ENCODE measurements around the gene MORC2. TPM values are rescaled to one million over a fixed set of nuclear protein-coding genes. Genes with fewer than 3 reads are reported as not detected.
A peak's percentile ranks its signal among the peaks of the same experiment; 100 is the strongest.

The MORC2 gene
- total RNA-seq, 5 donors from 2014 or later (not counting 1 experiment from before 2014, with no cell fraction given): 33.6 to 49.1 (median 45.4) TPM

- ChIA-PET POLR2A (no interaction called here), CTCF (no interaction called here)
- Histone ChIP-seq H3K27ac (ENCODE audit: low read length) (no peak overlapping the region), H3K36me3 (ENCODE audit: control insufficient read depth in 2 of 2, extremely low read depth in 1 of 2, insufficient read depth in 1 of 2, low read length in 1 of 2) (no peaks in the 10 kb centered on the region), H3K4me3 (ENCODE audit: control insufficient read depth in 1 of 2, extremely low read depth in 1 of 2, low read length in 1 of 2) (no peak overlapping the region), H3K9me3 (peaks cover 6% of the 10 kb centered on the region), H3K27me3 (replicated peaks in 1 of 2; ENCODE audit: control insufficient read depth in 2 of 2, extremely low read depth in 1 of 2, insufficient read depth in 2 of 2, low read length in 1 of 2) (peaks cover 0 to 4% of the 10 kb centered on the region in 2 experiments), H3K4me1 (ENCODE audit: control insufficient read depth in 1 of 2, extremely low read depth in 1 of 2, insufficient read depth in 2 of 2, low read length in 2 of 2) (no peaks in the 10 kb centered on the region)
- peaks cover 13% of the 10 kb centered on the region for H3K36me3 Mint-ChIP-seq
- 70% methylated on average over 2 of the region's 2 CpGs for WGBS (ENCODE audit: insufficient coverage)
- no peak overlapping the region for H3K27ac Mint-ChIP-seq
- peaks cover 0 to 4% of the 10 kb centered on the region in 2 donors for H3K27me3 Mint-ChIP-seq
- no peak overlapping the region for H3K4me3 Mint-ChIP-seq
- DNase-seq (no peak), ATAC-seq (replicated peaks in 1 of 4) (no peak)
- peaks cover 0 to 8% (median 0%) of the 10 kb centered on the region in 3 donors for H3K4me1 Mint-ChIP-seq
- H3K9me3 Mint-ChIP-seq: peaks cover 4 to 31% (median 20%) of the 10 kb centered on the region in 3 donors
Observed at GRCh38 chr22:30992565-30992964, 24.0 kb upstream of the MORC2 start.

- DNase-seq (no peak), ATAC-seq (replicated peaks in 1 of 4) (no peak)
- H3K4me3 Mint-ChIP-seq: no peak overlapping the region
- no CpG with 5 or more reads among the region's 1 CpG for WGBS (ENCODE audit: insufficient coverage)
- Histone ChIP-seq H3K27ac (ENCODE audit: low read length) (no peak overlapping the region), H3K36me3 (ENCODE audit: control insufficient read depth in 2 of 2, extremely low read depth in 1 of 2, insufficient read depth in 1 of 2, low read length in 1 of 2) (no peaks in the 10 kb centered on the region), H3K4me3 (ENCODE audit: control insufficient read depth in 1 of 2, extremely low read depth in 1 of 2, low read length in 1 of 2) (peak overlapping the region in 1 of 2 donors; percentile 25), H3K27me3 (replicated peaks in 1 of 2; ENCODE audit: control insufficient read depth in 2 of 2, extremely low read depth in 1 of 2, insufficient read depth in 2 of 2, low read length in 1 of 2) (peaks cover 0 to 4% of the 10 kb centered on the region in 2 experiments), H3K9me3 (peaks cover 6% of the 10 kb centered on the region), H3K4me1 (ENCODE audit: control insufficient read depth in 1 of 2, extremely low read depth in 1 of 2, insufficient read depth in 2 of 2, low read length in 2 of 2) (no peaks in the 10 kb centered on the region)
- H3K36me3 Mint-ChIP-seq: peaks cover 13% of the 10 kb centered on the region
- peaks cover 0 to 4% of the 10 kb centered on the region in 2 donors for H3K27me3 Mint-ChIP-seq
- ChIA-PET CTCF (no interaction called here), POLR2A (no interaction called here)
- H3K9me3 Mint-ChIP-seq: peaks cover 4 to 40% (median 24%) of the 10 kb centered on the region in 3 donors
- H3K4me1 Mint-ChIP-seq: peaks cover 0 to 3% (median 0%) of the 10 kb centered on the region in 3 donors
- H3K27ac Mint-ChIP-seq: no peak overlapping the region
Observed at GRCh38 chr22:30990690-30991089, 22.1 kb upstream of the MORC2 start.

DNA sequence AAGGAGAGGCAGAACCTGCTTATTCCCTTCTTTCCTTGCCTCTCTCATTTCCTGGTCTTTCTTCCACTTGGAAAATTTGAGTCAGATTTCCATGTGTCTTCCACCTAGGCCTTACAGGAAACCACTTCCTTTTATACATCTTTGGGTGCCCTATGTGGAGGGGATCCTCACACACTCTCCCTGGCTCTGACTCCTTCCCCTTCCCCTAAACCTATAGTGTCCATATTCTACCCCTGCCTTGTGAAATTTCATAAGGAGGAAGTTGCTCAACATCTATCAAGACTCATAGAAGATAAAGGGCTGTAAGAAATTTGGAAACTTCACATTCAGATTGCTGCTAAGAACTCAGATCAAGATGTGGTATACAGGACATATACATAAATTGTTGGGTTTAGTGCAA lies 20.9 kb upstream of the MORC2 start:
- Histone ChIP-seq H3K4me1 (ENCODE audit: control insufficient read depth in 1 of 2, extremely low read depth in 1 of 2, insufficient read depth in 2 of 2, low read length in 2 of 2) (no peaks in the 10 kb centered on the region), H3K27me3 (replicated peaks in 1 of 2; ENCODE audit: control insufficient read depth in 2 of 2, extremely low read depth in 1 of 2, insufficient read depth in 2 of 2, low read length in 1 of 2) (peaks cover 0 to under 1% of the 10 kb centered on the region in 2 experiments), H3K9me3 (peaks cover 9% of the 10 kb centered on the region), H3K27ac (ENCODE audit: low read length) (no peak overlapping the region), H3K36me3 (ENCODE audit: control insufficient read depth in 2 of 2, extremely low read depth in 1 of 2, insufficient read depth in 1 of 2, low read length in 1 of 2) (no peaks in the 10 kb centered on the region), H3K4me3 (ENCODE audit: control insufficient read depth in 1 of 2, extremely low read depth in 1 of 2, low read length in 1 of 2) (no peak overlapping the region)
- DNase-seq (no peak), ATAC-seq (replicated peaks in 1 of 4) (no peak)
- peaks cover 0 to 3% of the 10 kb centered on the region in 2 donors for H3K27me3 Mint-ChIP-seq
- POLR2A ChIA-PET: no interaction called here
- H3K4me1 Mint-ChIP-seq: no peaks in the 10 kb centered on the region
- H3K4me3 Mint-ChIP-seq: no peak overlapping the region
- H3K36me3 Mint-ChIP-seq: peaks cover 13% of the 10 kb centered on the region
- CTCF ChIA-PET: no interaction called here
- peaks cover 5 to 46% (median 31%) of the 10 kb centered on the region in 3 donors for H3K9me3 Mint-ChIP-seq
- H3K27ac Mint-ChIP-seq: no peak overlapping the region

- H3K4me3 ChIP-seq (ENCODE audit: control insufficient read depth in 1 of 2, extremely low read depth in 1 of 2, low read length in 1 of 2): no peak overlapping the region
- Mint-ChIP-seq H3K9me3 (peaks cover 15 to 65% (median 55%) of the 10 kb centered on the region in 3 donors), H3K4me3 (no peak overlapping the region), H3K27ac (no peak overlapping the region), H3K36me3 (peaks cover 10% of the 10 kb centered on the region), H3K4me1 (peaks cover 0 to 1% (median 0%) of the 10 kb centered on the region in 3 donors), H3K27me3 (peaks cover 0 to 3% of the 10 kb centered on the region in 2 donors)
- H3K27ac ChIP-seq (ENCODE audit: low read length): no peak overlapping the region
- POLR2A ChIA-PET: no interaction called here
- H3K4me1 ChIP-seq (ENCODE audit: control insufficient read depth in 1 of 2, extremely low read depth in 1 of 2, insufficient read depth in 2 of 2, low read length in 2 of 2): no peaks in the 10 kb centered on the region
- CTCF ChIA-PET: no interaction called here
- H3K27me3 ChIP-seq (replicated peaks in 1 of 2; ENCODE audit: control insufficient read depth in 2 of 2, extremely low read depth in 1 of 2, insufficient read depth in 2 of 2, low read length in 1 of 2): no peaks in the 10 kb centered on the region
- H3K36me3 ChIP-seq (ENCODE audit: control insufficient read depth in 2 of 2, extremely low read depth in 1 of 2, insufficient read depth in 1 of 2, low read length in 1 of 2): no peaks in the 10 kb centered on the region
- H3K9me3 ChIP-seq: peaks cover 18% of the 10 kb centered on the region
- no peak for DNase-seq
- WGBS (ENCODE audit: insufficient coverage): 88% methylated on average over 2 of the region's 4 CpGs
- no peak for ATAC-seq (replicated peaks in 1 of 4)
Observed at GRCh38 chr22:30985561-30986208, 17.1 kb upstream of the MORC2 start.

GRCh38 chr22:30984317-30984716 lies 15.7 kb upstream of the MORC2 start:
- Mint-ChIP-seq H3K27me3 (peaks cover 0 to under 1% of the 10 kb centered on the region in 2 donors), H3K4me3 (no peak overlapping the region), H3K9me3 (peaks cover 11 to 64% (median 54%) of the 10 kb centered on the region in 3 donors), H3K27ac (no peak overlapping the region), H3K36me3 (peaks cover under 1% of the 10 kb centered on the region), H3K4me1 (peaks cover 0 to 1% (median 0%) of the 10 kb centered on the region in 3 donors)
- no peaks in the 10 kb centered on the region for H3K27me3 ChIP-seq (replicated peaks in 1 of 2; ENCODE audit: control insufficient read depth in 2 of 2, extremely low read depth in 1 of 2, insufficient read depth in 2 of 2, low read length in 1 of 2)
- no peak for DNase-seq
- H3K4me3 ChIP-seq (ENCODE audit: control insufficient read depth in 1 of 2, extremely low read depth in 1 of 2, low read length in 1 of 2): no peak overlapping the region
- CTCF ChIA-PET: no interaction called here
- peaks cover 22% of the 10 kb centered on the region for H3K9me3 ChIP-seq
- no peak for ATAC-seq (replicated peaks in 1 of 4)
- WGBS (ENCODE audit: insufficient coverage): 80% methylated on average over 1 of the region's 2 CpGs
- no peaks in the 10 kb centered on the region for H3K4me1 ChIP-seq (ENCODE audit: control insufficient read depth in 1 of 2, extremely low read depth in 1 of 2, insufficient read depth in 2 of 2, low read length in 2 of 2)
- no peaks in the 10 kb centered on the region for H3K36me3 ChIP-seq (ENCODE audit: control insufficient read depth in 2 of 2, extremely low read depth in 1 of 2, insufficient read depth in 1 of 2, low read length in 1 of 2)
- H3K27ac ChIP-seq (ENCODE audit: low read length): no peak overlapping the region
- POLR2A ChIA-PET: no interaction called here

DNA sequence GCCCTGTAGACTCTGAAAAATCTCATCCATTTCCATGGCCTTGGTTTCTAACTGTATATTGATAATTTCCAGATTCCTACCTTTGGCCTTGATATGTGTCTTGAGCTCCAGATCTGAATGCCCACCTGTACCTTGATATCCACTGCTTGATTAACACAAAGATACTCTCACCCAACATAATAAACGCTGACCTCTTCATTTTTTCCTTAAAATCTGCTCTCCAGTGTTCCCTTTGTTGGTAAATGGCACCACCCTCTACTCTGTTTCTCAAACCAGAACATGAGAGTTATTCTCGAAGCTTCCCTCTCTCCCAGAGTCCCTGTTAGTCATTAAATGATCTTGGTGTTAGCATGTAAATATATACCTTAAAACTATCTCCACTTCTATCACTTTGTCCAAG lies 13.9 kb upstream of the MORC2 start:
- Mint-ChIP-seq H3K27ac (no peak overlapping the region), H3K27me3 (no peaks in the 10 kb centered on the region), H3K36me3 (peaks cover 4% of the 10 kb centered on the region), H3K4me1 (peaks cover 0 to 3% (median 0%) of the 10 kb centered on the region in 3 donors), H3K4me3 (no peak overlapping the region), H3K9me3 (peaks cover 15 to 70% (median 61%) of the 10 kb centered on the region in 3 donors)
- CTCF ChIA-PET: interaction anchor here in 1 of 2 donors (0.7 kb wide), 2 partner anchors 190 to 249 kb away, joined by 3 to 4 read pairs; no protein-coding TSS in a partner anchor
- DNase-seq: no peak
- H3K4me3 ChIP-seq (ENCODE audit: control insufficient read depth in 1 of 2, extremely low read depth in 1 of 2, low read length in 1 of 2): no peak overlapping the region
- H3K36me3 ChIP-seq (ENCODE audit: control insufficient read depth in 2 of 2, extremely low read depth in 1 of 2, insufficient read depth in 1 of 2, low read length in 1 of 2): no peaks in the 10 kb centered on the region
- H3K4me1 ChIP-seq (ENCODE audit: control insufficient read depth in 1 of 2, extremely low read depth in 1 of 2, insufficient read depth in 2 of 2, low read length in 2 of 2): no peaks in the 10 kb centered on the region
- no peak overlapping the region for H3K27ac ChIP-seq (ENCODE audit: low read length)
- 70% methylated on average over 1 of the region's 2 CpGs for WGBS (ENCODE audit: insufficient coverage)
- ATAC-seq (replicated peaks in 1 of 4): no peak
- POLR2A ChIA-PET: interaction anchor here in 1 of 2 donors (0.5 kb wide), 1 partner anchor 338 kb away, joined by 3 read pairs; no protein-coding TSS in a partner anchor
- H3K27me3 ChIP-seq (replicated peaks in 1 of 2; ENCODE audit: control insufficient read depth in 2 of 2, extremely low read depth in 1 of 2, insufficient read depth in 2 of 2, low read length in 1 of 2): no peaks in the 10 kb centered on the region
- peaks cover 32% of the 10 kb centered on the region for H3K9me3 ChIP-seq

All from T-cell (primary cell).